Brain pericyte (primary cell): ENCODE data around the gene TRIM50.
"Not testable (repeated sequence)": the region's sequence is repeated elsewhere in the genome, so short reads cannot be mapped to it uniquely, and the experiment has no call there.

Experiments used
- DNase-seq: peaks from one replicate; pipeline ENCODE4 v3.0.0-alpha.2; 2012; ENCODE audit warnings: low read depth, low spot score

TRIM50 gene

DNA sequence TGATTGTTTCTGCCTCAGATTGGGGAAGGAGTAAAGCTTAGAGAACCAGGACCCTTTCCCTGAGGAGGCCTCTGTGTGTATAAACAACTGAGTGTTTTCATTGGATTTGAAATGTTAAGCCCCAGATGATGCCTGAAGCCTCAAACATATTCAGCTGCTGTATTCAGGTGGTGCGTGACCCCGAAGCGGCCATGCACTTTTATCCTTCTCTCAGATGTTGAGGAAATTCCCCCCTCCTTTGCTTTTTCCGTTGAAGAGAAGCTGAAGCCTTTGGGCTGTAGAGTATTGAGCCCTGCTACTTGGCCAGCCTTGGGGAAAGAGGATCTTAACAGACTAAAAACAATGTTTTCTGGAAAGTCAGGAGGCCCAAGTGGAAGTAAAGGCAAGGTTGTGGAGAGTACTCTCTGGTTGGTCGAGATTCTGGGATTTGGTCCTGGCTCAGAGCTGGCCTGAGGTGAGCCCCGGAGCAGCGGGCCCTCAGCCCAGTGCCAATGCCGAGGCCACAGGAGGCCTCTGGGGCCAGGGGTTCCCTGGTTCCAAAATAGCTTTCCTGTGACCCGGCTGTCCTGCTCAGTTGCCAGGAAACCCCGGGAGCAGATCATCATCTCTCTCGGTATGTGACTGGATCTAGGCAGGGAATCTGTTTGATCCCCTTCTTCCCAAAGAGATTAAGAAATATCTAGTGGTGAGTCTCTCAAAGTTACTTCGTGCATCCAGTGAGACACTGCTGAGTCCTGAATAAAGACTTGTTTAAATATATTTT is 22.6 kb upstream of the TRIM50 start:
- DNase-seq = peak; percentile 18

DNA sequence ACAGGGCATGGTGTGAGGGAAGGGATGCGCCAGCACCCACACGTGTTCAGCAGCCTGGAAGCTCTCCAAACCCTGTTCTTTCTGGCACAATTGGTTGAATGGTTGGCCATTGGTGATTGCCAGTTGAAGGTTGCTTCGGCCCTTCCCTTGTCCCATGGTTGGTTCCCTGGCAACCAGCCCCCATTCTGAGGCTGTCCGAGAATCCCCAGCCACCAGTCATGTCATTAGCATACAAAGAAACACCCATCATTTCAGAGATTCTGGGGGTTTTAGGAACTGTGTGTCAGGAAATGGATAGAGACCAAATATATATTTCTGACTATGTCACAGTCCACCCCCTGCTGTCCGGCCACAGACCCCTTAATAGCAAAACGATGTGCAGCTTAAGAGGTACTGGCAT is 21.9 kb upstream of the TRIM50 start:
- DNase-seq = no peak

DNA sequence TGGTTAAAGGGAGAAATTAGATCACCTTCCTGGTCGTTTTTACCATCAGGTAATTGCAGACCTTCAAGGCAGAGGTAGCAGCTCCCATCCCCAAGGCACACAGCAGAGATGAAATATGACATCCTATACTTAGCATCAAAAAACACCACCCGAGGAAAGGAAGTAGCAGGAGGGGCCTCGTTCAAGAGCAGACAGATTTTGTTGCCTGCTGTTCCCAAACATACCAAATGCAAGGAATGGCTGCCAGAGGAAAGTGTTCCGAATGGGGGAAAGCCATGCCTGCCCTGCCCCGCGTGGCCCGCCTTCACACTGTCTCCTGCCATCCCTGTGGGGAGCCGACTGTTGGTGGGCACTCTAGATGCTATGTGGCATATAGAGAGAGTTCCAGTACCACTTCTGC is 18.1 kb upstream of the TRIM50 start:
- no peak for DNase-seq

GRCh38 chr7:73345538-73345937 is 17.7 kb upstream of the TRIM50 start:
- DNase-seq = no peak

- no peak for DNase-seq
Observed at GRCh38 chr7:73343671-73344380, 15.9 kb upstream of the TRIM50 start.

- no peak for DNase-seq
Observed at GRCh38 chr7:73342645-73343044, 14.8 kb upstream of the TRIM50 start.

- no peak for DNase-seq
Observed at GRCh38 chr7:73341877-73342276, 14.0 kb upstream of the TRIM50 start.

- no peak for DNase-seq
Observed at GRCh38 chr7:73340514-73340913, 12.6 kb upstream of the TRIM50 start.

DNA sequence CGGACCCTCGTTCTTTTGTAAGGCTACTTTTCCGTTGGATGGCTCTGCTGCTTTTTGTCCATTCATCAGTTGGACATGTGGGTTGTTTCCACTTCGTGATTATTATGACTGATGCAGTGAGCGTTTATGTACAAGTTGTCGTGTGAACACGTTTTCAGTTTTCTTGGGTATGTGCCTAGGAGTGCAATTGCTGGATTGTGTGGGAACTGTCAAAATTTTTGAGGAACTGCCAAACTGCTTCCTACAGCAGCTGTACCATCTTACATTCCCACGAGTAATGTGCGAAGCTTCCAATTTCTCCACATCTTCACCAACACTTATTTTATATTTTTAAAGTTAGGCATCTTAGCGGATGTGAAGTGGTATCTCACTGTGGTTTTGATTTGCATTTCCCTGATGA is 10.4 kb upstream of the TRIM50 start:
- no peak for DNase-seq

GRCh38 chr7:73332447-73332846 is 4.6 kb upstream of the TRIM50 start:
- DNase-seq = no peak

DNA sequence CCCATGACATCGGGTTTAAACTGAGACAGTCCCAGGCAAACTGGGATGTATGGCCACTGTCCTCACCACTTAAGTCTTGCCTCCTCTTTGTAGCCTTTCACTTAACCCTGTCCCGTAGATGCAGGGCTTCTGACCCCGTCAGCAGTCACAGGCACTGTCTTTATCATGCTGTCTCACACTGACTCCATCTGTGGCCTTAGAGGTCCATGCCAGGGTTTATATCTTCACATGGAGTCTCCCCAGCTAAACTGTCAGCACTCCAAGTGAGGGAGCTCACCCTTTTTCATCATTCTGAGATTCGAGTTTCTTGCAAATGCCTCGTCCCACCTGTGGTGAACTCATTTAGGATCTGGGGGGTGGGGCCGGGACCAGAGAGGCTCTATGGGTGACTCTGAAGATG is 2.9 kb upstream of the TRIM50 start:
- DNase-seq = no peak

DNA sequence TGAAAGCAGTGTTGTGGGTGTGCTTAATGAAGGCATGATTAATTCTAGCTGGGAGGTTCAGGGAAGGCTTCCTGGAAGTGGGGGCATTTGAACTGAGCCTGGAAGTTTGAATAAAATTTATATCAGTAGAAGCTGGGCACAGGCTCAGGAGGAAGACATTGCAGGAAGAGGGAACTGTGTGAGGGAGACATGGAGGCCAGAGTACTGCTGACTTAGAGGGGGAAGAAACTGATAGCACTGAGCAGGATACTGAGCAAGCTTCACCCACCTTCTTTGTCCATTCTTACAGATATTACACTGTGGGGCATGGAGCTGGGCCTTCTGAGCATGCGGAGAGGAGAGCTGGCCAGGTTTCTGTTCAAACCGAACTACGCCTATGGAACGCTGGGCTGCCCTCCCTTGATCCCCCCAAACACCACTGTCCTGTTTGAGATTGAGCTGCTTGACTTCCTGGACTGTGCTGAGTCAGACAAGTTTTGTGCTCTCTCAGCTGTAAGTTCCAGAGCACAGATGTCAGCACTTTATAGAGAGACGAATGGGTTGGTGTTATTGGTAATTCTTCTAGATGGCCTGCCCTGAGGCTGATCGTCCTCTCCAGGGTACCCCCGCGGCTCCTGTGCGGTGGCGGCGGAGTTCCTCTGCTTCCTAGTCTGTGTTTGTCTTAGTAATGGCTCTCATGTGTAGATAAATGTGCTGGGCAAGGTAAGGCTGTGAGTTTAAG is 2.1 kb upstream of the TRIM50 start:
- no peak for DNase-seq

DNA sequence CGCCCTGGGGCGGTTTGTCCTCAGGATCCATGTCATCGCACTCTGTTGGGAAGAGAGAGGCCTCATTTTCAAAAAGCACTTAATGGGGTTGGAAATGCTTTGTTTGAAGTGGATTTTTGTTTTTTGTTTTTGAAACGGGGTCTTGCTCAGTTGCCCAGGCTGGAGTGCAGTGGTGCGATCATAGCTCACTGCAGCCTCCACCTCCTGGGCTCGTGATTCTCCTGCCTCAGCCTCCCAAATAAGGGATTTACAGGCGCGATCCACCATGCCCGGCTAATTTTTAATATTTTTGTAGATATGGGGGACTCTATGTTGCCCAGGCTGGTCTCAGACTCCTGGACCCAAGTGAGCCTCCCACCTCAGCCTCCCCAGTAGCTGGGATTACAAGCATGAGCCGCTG is 814 bp upstream of the TRIM50 start:
- DNase-seq = no peak

DNA sequence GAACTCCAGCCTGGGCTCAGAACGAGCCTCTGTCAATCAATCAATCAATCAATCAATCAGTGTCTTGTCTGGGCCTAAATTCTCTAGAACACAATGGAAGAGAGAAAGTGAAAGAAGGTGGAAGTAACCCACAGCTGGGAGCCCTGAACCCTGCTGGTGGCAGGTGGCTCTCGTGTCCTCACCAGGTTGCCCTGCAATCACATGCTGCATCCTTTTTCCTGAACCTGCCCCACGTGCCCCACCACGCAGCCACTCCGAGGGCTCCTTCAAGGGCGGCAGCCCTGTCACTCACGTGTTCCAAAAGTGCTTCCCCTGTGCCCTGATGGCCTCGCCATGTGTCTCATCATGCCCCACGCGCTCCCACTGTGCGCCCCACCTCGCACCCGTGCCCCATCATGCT is 433 bp downstream of the TRIM50 start:
- not testable (repeated sequence) for DNase-seq

DNA sequence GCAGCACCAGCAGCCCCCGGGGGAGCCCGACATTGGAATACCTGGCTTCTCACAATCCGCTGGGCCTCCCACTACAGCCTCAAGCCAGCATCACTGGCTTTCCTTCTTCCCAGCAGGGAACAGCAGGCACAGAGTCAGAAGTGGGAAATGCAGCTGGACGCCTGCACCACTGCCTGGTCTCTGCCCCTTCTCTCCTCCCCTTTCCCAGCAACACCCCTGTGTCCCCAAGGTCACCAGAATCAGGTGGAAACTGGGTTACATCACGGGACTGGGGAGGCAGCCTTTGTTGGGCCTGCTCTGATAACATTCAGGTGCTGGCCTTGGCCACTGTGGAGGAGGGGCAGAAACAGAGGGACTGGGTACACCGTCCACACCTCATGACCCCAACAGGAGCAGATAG is 2.5 kb downstream of the TRIM50 start:
- DNase-seq = not testable (repeated sequence)

DNA sequence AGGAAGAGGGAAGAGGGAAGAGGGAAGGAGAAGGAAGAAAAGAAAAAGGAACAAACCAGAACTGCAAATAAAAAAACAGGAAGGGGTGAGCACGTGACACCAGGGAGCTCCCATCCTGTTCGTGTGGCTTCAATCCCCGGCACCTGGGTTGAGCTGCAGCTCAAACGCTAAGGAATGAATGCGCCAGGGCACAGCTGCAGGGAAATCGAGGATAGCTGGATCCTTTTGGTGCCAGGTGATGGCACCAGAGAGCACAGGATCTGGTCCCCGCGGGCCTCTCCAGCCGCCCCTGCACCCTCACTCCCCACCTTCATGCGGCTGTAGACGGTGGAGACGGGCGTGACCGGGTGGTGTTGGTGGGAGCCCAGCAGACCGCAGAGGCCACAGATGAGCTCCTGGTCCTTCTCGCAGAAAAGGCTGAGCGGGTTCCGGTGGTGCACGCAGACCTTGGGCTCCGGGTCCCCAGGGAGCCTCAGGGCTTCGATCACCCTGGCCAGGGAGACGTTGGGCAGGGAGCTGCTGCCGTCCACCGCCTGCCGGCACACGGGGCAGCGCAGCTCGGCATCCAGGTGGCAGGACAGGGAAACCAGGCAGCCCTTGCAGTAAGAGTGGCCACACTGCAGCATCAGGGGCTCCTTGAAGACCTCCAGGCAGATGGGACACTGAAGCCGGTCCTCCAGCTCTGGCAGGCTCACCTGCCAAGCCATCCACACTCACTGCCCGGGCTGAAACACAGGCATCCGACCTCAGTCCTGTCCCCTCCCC is 3.6 kb downstream of the TRIM50 start:
- not testable (repeated sequence) for DNase-seq

DNA sequence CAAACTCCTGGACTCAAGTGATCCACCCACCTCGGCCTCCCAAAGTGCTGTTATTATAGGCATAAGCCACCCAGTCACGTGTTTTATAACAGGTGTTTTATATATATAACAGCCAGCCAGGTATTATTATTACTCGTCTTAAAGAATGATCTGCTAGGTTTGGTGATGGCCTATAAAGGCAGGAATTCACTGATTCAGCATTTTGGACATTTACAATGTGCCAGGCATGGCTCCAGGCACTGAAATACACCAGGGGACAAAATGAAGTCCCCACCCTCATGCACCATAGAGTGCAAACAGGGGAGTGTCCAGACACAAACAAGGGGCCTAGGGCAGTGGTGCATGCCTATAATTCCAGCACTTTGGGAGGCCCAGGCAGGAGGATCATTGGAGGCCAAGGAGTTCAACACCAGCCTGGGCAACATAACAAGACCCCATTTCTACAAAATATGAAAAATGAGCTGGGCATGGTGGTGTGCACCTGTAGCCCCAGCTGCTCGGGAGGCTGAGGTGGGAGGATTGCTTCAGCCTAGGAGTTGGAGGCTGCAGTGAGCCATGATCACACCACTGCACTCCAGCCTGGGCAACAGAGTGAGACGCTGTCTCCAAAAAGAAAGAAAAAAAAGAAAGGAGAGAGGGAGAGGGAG is 4.3 kb downstream of the TRIM50 start:
- DNase-seq = not testable (repeated sequence)

DNA sequence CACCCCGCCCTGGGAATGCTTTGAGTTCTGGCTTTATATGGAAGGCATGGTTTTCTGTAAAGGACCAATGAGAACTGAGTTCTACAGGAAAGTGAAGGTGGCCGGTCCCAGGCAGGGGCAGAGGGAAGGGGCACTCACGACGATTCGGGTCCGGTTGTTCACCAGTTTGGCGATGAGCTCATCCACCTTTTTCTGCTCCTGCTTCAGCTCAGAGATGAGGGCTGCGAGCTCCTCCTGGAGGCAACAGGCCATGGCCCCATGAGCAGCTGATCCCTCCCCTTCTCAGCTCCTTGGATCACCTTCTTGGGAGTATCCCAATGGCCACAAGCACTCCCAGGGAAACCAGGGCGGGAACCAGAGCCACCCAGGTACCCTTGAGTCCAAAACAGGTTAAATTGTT is 7.9 kb downstream of the TRIM50 start:
- DNase-seq = not testable (repeated sequence)

GRCh38 chr7:73319541-73319940 is 8.3 kb downstream of the TRIM50 start:
- DNase-seq = not testable (repeated sequence)

DNA sequence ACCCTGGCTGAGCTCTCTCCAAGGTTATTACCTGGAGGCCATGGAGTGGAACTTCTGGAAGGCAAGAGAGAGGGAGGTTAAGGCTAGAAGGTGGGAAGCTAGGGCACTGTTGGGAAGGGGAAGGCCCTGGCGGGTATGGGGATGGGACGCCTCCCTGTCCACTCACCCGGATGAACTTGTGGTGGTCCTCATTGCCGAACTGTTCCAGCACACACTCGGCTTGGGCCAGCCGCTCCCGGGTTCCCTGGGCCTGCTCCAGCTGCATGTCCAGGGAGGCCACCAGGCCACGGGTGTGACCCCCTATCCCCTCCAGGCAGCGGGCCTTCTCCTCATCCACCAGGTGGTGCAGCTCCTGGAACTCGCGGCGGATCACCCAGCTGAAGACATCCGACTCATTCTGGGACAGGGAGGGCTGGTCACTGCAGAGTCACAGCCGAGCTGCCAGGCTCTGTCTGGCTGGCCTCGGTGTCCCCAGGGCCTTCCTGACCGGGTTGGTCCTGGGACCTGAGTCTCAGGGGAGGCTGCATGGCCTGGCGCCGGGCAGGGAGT is 9.2 kb downstream of the TRIM50 start:
- DNase-seq = not testable (repeated sequence)

- DNase-seq = no peak
Observed at GRCh38 chr7:73316521-73316920, 11.4 kb downstream of the TRIM50 start.
